Esophagus muscularis mucosa (tissue), 4 donors: Measurements from ENCODE around the gene RAB3D. TPM values are rescaled to one million over a fixed set of nuclear protein-coding genes. Genes with fewer than 3 reads are reported as not detected.

Experiments used
- DNase-seq: peaks from one replicate; pipeline ENCODE4 v3.0.0-alpha.2; 2017; ENCODE audit errors: extremely low spot score
- H3K27ac ChIP-seq, 4 donors: fragments of 200-600 bp; sonication (generic); replicated peaks in 1 of 4; 1 replicate in 3 of 4; 2 replicates in 1 of 4; pipeline ENCODE4 v1.5.1; 2016 to 2019; ENCODE audit warnings: mild to moderate bottlenecking in 1 of 4
- H3K27me3 ChIP-seq, 4 donors: fragments of 200-600 bp; sonication (generic); one replicate each; pipeline versions ENCODE4 v1.5.1 to v1.6.0; 2016 to 2019
- H3K36me3 ChIP-seq, 4 donors: fragments of 200-600 bp; sonication (generic); one replicate each; pipeline ENCODE4 v1.5.1; 2016 to 2019
- H3K4me1 ChIP-seq, 4 donors: fragments of 200-600 bp; sonication (generic); one replicate each; pipeline ENCODE4 v1.5.1; 2016 to 2019
- H3K4me3 ChIP-seq, 4 donors: fragments of 200-600 bp; sonication (generic); 1 replicate in 2 of 4; 2 replicates in 2 of 4; pipeline ENCODE4 v1.5.1; 2016 to 2019; ENCODE audit warnings: mild to moderate bottlenecking in 4 of 4, moderate library complexity in 1 of 4
- H3K9me3 ChIP-seq, 4 donors: fragments of 200-600 bp; sonication (generic); 1 replicate in 3 of 4; 2 replicates in 1 of 4; pipeline ENCODE4 v1.5.1; 2016 to 2019
- CTCF ChIP-seq, 3 experiments: fragments of 200-600 bp in 2 of 3; fragments of 450-650 bp in 1 of 3; sonication (generic) in 2 of 3; IDR thresholded peaks; one replicate each; pipeline ENCODE4 v1.5.1; 2017 to 2019; ENCODE audit warnings: antibody characterized with exemption in 3 of 3, mild to moderate bottlenecking in 2 of 3, moderate library complexity in 1 of 3
- EP300 ChIP-seq: sonication (generic); formaldehyde crosslinking; IDR thresholded peaks from one replicate; pipeline ENCODE4 v1.6.1; 2017; ENCODE audit warnings: antibody characterized with exemption
- POLR2A ChIP-seq: fragments of 450-650 bp; IDR thresholded peaks from one replicate; pipeline ENCODE4 v1.6.1; 2017; ENCODE audit warnings: antibody characterized with exemption, moderate library complexity, mild to moderate bottlenecking, low read depth
- POLR2AphosphoS5 ChIP-seq, 2 donors: sonication (generic); formaldehyde crosslinking; IDR thresholded peaks; one replicate each; pipeline ENCODE4 v1.6.1; 2017; ENCODE audit warnings: antibody characterized with exemption in 2 of 2
- WGBS: methylation state at CpG from one replicate; pipeline ENCODE4 v1.1.5; 2018; 5-methylcytosine and 5-hydroxymethylcytosine counted together
- intact Hi-C: fragments of 100-400 bp; cut with DNase I; formaldehyde crosslinking; loops from one replicate; pipeline ENCODE4 v1.15.1; 2023
- total RNA-seq, 4 donors: library from RNA; depleted of rRNA; stranded (reverse); fragments of >200 nt; gene quantifications; one replicate each; pipeline versions ENCODE4 v1.1.0 to v1.2.1, GENCODE V29; 2016

The RAB3D gene
- total RNA-seq, 4 donors from 2014 or later = 15.1 to 40.3 (median 27.9) TPM

- TF ChIP-seq POLR2A (no peak), CTCF (IDR thresholded peaks at IDR 0.05) (no peak), EP300 (no peak), POLR2AphosphoS5 (IDR thresholded peaks at IDR 0.05) (no peak)
- Histone ChIP-seq H3K27ac (no peak overlapping the region), H3K4me1 (peaks cover 17 to 26% (median 25%) of the 10 kb centered on the region in 4 donors), H3K36me3 (no peaks in the 10 kb centered on the region), H3K4me3 (no peak overlapping the region), H3K27me3 (no peaks in the 10 kb centered on the region), H3K9me3 (no peaks in the 10 kb centered on the region)
- DNase-seq = no peak
- WGBS = 94% methylated on average over 2 of the region's 2 CpGs
- intact Hi-C loops = no loop called here
Measured at GRCh38 chr19:11273296-11273695, 66.2 kb downstream of the RAB3D start.

Other genes with a start within 250 kb of the RAB3D start
- gene SPC24, start 183.9 kb downstream of the RAB3D start, total RNA-seq = 1 to 10 TPM; 1.4 to 6.6 (median 3.4) TPM
- 1,000 to 10,000 TPM; 1,125 to 1,746 (median 1,157) TPM for gene KANK2, start 142.1 kb downstream of the RAB3D start, total RNA-seq
- gene ANGPTL8, start 100.0 kb downstream of the RAB3D start, total RNA-seq = 1 to 10 TPM in 1 of 4 donors, not detected in 3; 2.0 TPM
- 10 to 100 TPM; 32.6 to 51.0 (median 40.1) TPM for gene DOCK6, start 77.1 kb downstream of the RAB3D start, total RNA-seq
- gene TSPAN16, start 43.5 kb downstream of the RAB3D start, total RNA-seq = not detected
- 100 to 1,000 TPM; 197 to 241 (median 206) TPM for gene TMEM205, start 6.6 kb upstream of the RAB3D start, total RNA-seq
- 10 to 100 TPM in 3 of 4 donors, 1 to 10 TPM in 1; 8.3 to 17.6 (median 13.8) TPM for gene CCDC159, start 6.9 kb upstream of the RAB3D start, total RNA-seq
- 10 to 100 TPM; 32.0 to 49.8 (median 37.5) TPM for gene PLPPR2, start 15.8 kb upstream of the RAB3D start, total RNA-seq
- gene SWSAP1, start 35.0 kb upstream of the RAB3D start, total RNA-seq = 1 to 10 TPM in 3 of 4 donors, under 1 TPM in 1; 0.66 to 1.7 (median 1.5) TPM
- gene EPOR, start 44.7 kb upstream of the RAB3D start, total RNA-seq = 1 to 10 TPM in 3 of 4 donors, under 1 TPM in 1; 0.99 to 5.2 (median 4.4) TPM
- 1 to 10 TPM; 1.2 to 7.9 (median 2.0) TPM for gene RGL3, start 79.7 kb upstream of the RAB3D start, total RNA-seq
- under 1 TPM in 2 of 4 donors, not detected in 2; 0.39 to 0.83 TPM for gene ODAD3, start 95.5 kb upstream of the RAB3D start, total RNA-seq
- 100 to 1,000 TPM in 2 of 4 donors, 10 to 100 TPM in 2; 81.0 to 141 (median 98.7) TPM for gene PRKCSH, start 96.0 kb upstream of the RAB3D start, total RNA-seq
- gene ELAVL3, start 141.4 kb upstream of the RAB3D start, total RNA-seq = under 1 TPM; under 0.01 to 0.69 (median 0.31) TPM
- gene ZNF653, start 166.2 kb upstream of the RAB3D start, total RNA-seq = 10 to 100 TPM in 1 of 4 donors, 1 to 10 TPM in 3; 9.1 to 13.9 (median 9.4) TPM
- gene ECSIT, start 189.5 kb upstream of the RAB3D start, total RNA-seq = 10 to 100 TPM; 72.7 to 97.5 (median 81.8) TPM
- gene CNN1, start 199.2 kb upstream of the RAB3D start, total RNA-seq = 1,000 to 10,000 TPM; 2,877 to 3,384 (median 2,954) TPM
- 10 to 100 TPM; 27.0 to 39.1 (median 30.5) TPM for gene ELOF1, start 219.6 kb upstream of the RAB3D start, total RNA-seq
- gene ACP5, start 238.0 kb upstream of the RAB3D start, total RNA-seq = 10 to 100 TPM in 3 of 4 donors, 1 to 10 TPM in 1; 7.3 to 16.0 (median 13.3) TPM